ENCODE measurements around the gene BBC3.

Gene BBC3

GRCh38 chr19:47239610-47240296 lies 8.8 kb upstream of the BBC3 start:
- Histone ChIP-seq H3K4me3 (peak overlapping the region in 5 of 7 experiments; percentile 7 to 30 (median 24)), H3K27ac (peak overlapping the region in 3 of 21 experiments; percentile 16 to 51 (median 36))

- Histone ChIP-seq H3K27ac (peak overlapping the region in 4 of 21 experiments; percentile 16 to 51 (median 34)), H3K4me3 (peak overlapping the region in 5 of 7 experiments; percentile 7 to 30 (median 24))
Measured at GRCh38 chr19:47239152-47239551, 8.2 kb upstream of the BBC3 start.

GRCh38 chr19:47236072-47236675 lies 5.2 kb upstream of the BBC3 start:
- Histone ChIP-seq H3K27ac (no peak overlapping the region), H3K4me3 (no peak overlapping the region)

- peak overlapping the region in 6 of 7 experiments; percentile 65 to 99 (median 86) for H3K4me3 ChIP-seq
- H3K27ac ChIP-seq, result peak overlapping the region in 20 of 21 experiments; percentile 39 to 98 (median 78)
Measured at GRCh38 chr19:47232422-47233211, 1.6 kb upstream of the BBC3 start.

- H3K27ac ChIP-seq, result peak overlapping the region in 20 of 21 experiments; percentile 39 to 98 (median 79)
- H3K4me3 ChIP-seq, result peak overlapping the region; percentile 65 to 99 (median 87)
Measured at GRCh38 chr19:47231215-47232054, 436 bp upstream of the BBC3 start.

- peak overlapping the region; percentile 65 to 99 (median 87) for H3K4me3 ChIP-seq
- peak overlapping the region; percentile 54 to 99 (median 87) for H3K27ac ChIP-seq
Measured at GRCh38 chr19:47230054-47230920, 712 bp downstream of the BBC3 start.

- H3K27ac ChIP-seq, result peak overlapping the region in 19 of 21 experiments; percentile 22 to 99 (median 91)
Measured at GRCh38 chr19:47229676-47230053, 1.3 kb downstream of the BBC3 start.

GRCh38 chr19:47228937-47229675 lies 1.9 kb downstream of the BBC3 start:
- H3K27ac ChIP-seq, result peak overlapping the region in 19 of 21 experiments; percentile 88 to 99 (median 97)
- peak overlapping the region; percentile 65 to 99 (median 87) for H3K4me3 ChIP-seq

More at GRCh38 chr19:47229676-47230053, 1.3 kb downstream of the BBC3 start:
- H3K4me3 ChIP-seq, result peak overlapping the region; percentile 65 to 99 (median 87)

GRCh38 chr19:47228168-47228936 lies 2.6 kb downstream of the BBC3 start:
- Histone ChIP-seq H3K27ac (peak overlapping the region in 20 of 21 experiments; percentile 88 to 99 (median 97)), H3K4me3 (peak overlapping the region; percentile 49 to 99 (median 68))

- H3K4me3 ChIP-seq, result peak overlapping the region; percentile 49 to 99 (median 68)
- peak overlapping the region; percentile 41 to 99 (median 97) for H3K27ac ChIP-seq
Measured at GRCh38 chr19:47227352-47228167, 3.4 kb downstream of the BBC3 start.

GRCh38 chr19:47226426-47227351 lies 4.3 kb downstream of the BBC3 start:
- Histone ChIP-seq H3K27ac (peak overlapping the region; percentile 81 to 99 (median 97)), H3K4me3 (peak overlapping the region; percentile 49 to 99 (median 68))

GRCh38 chr19:47225746-47226425 lies 5.1 kb downstream of the BBC3 start:
- Histone ChIP-seq H3K27ac (peak overlapping the region; percentile 81 to 99 (median 97)), H3K4me3 (peak overlapping the region; percentile 49 to 99 (median 68))

GRCh38 chr19:47221890-47222289 lies 9.1 kb downstream of the BBC3 start:
- Histone ChIP-seq H3K4me3 (no peak overlapping the region), H3K27ac (no peak overlapping the region)

GRCh38 chr19:47221080-47221841 lies 9.7 kb downstream of the BBC3 start:
- Histone ChIP-seq H3K4me3 (no peak overlapping the region), H3K27ac (no peak overlapping the region)
